HCT116 (cell line): ENCODE data around the gene MRTFB. TPM values are rescaled to one million over a fixed set of nuclear protein-coding genes. Genes with fewer than 3 reads are reported as not detected.

Experiments used
- ATAC-seq: fragments of 200-7000 bp; cut with Tn5 transposase; 2 replicates; pipeline ENCODE4 v1.9.1; 2020; ENCODE audit warnings: mild to moderate bottlenecking, moderate library complexity
- BruUV-seq: library from RNA; stranded (reverse); fragments of 400-500 nt; replicated peaks from 2 replicates; lab custom pipeline; 2021; lab: Mats Ljungman, UMichigan
- CTCF ChIA-PET: fragments of 300-600 bp; sonication (Branson Sonifier 250); formaldehyde crosslinking; loops from one replicate; lab custom pipeline; 2021; ENCODE audit warnings: antibody characterized with exemption; lab: Charles Lee
- POLR2A ChIA-PET: fragments of 300-600, 350-600 bp; sonication (Branson Sonifier 250); formaldehyde crosslinking; loops from one replicate; lab custom pipeline; 2021; ENCODE audit warnings: antibody characterized with exemption; lab: Charles Lee
- RAD21 ChIA-PET, 2 experiments: fragments of 300-600 bp; sonication (Branson Sonifier 250); formaldehyde crosslinking; loops; one replicate each; lab custom pipeline; 2023; ENCODE audit warnings: low total read pairs in 2 of 2; ENCODE audit not compliant: uncharacterized antibody in 2 of 2, unreplicated experiment in 2 of 2, low non-redundant PET in 1 of 2; lab: Charles Lee
- DNase-seq: peaks from one replicate; pipeline ENCODE4 v3.0.0-alpha.2; 2010; ENCODE audit warnings: low read depth, low spot score
- H2AFZ ChIP-seq: fragments of 200-600 bp; shearing (Covaris generic), sonication (generic); 2 replicates; pipeline ENCODE4 v1.6.1; 2017; ENCODE audit warnings: low read depth, mixed run types, mixed read lengths, antibody characterized with exemption, low read length; ENCODE audit not compliant: poor library complexity, severe bottlenecking
- H3K27ac ChIP-seq: 2 replicates; pipeline ENCODE4 v1.5.1; 2012; ENCODE audit warnings: low read depth, low read length
- H3K27me3 ChIP-seq: fragments of 200-600 bp; sonication (generic); 2 replicates; pipeline ENCODE4 v1.6.1; 2016; ENCODE audit warnings: mixed run types, low read length, mixed read lengths; ENCODE audit not compliant: insufficient read depth
- H3K36me3 ChIP-seq, 2 experiments: fragments of 200-500 bp in 1 of 2; fragments of 200-600 bp in 1 of 2; sonication (Bioruptor generic) in 1 of 2; sonication (generic) in 1 of 2; 2 replicates each; pipeline versions ENCODE4 v1.5.1 to v1.6.1; 2014 to 2016; ENCODE audit warnings: low read length in 2 of 2, inconsistent platforms in 1 of 2, mixed read lengths in 1 of 2, mixed run types in 1 of 2; ENCODE audit not compliant: insufficient read depth in 2 of 2, control insufficient read depth in 1 of 2
- H3K4me1 ChIP-seq, 2 experiments: fragments of 200-600 bp in 1 of 2; sonication (generic) in 1 of 2; 2 replicates each; pipeline versions ENCODE4 v1.5.1 to v1.6.1; 2012 to 2017; ENCODE audit warnings: low read length in 2 of 2, inconsistent platforms in 1 of 2, mild to moderate bottlenecking in 1 of 2, mixed read lengths in 1 of 2, mixed run types in 1 of 2, moderate library complexity in 1 of 2; ENCODE audit not compliant: insufficient read depth in 2 of 2, control insufficient read depth in 1 of 2
- H3K4me2 ChIP-seq: fragments of 200-600 bp; sonication (generic); 2 replicates; pipeline ENCODE4 v1.6.1; 2017; ENCODE audit warnings: mixed run types, low read length, mixed read lengths
- H3K4me3 ChIP-seq, 2 experiments: fragments of 200-600 bp in 1 of 2; sonication (generic) in 1 of 2; replicated peaks in 1 of 2; 2 replicates each; pipeline ENCODE4 v1.5.1; 2011 to 2016; ENCODE audit warnings: low read length in 2 of 2, control low read depth in 1 of 2, low read depth in 1 of 2, mild to moderate bottlenecking in 1 of 2, mixed read lengths in 1 of 2, mixed run types in 1 of 2
- H3K79me2 ChIP-seq: fragments of 200-600 bp; sonication (generic); 2 replicates; pipeline ENCODE4 v1.6.1; 2017; ENCODE audit warnings: mild to moderate bottlenecking, mixed run types, low read length, moderate library complexity, mixed read lengths; ENCODE audit not compliant: insufficient read depth
- H3K9ac ChIP-seq: fragments of 200-600 bp; sonication (generic); 2 replicates; pipeline ENCODE4 v1.6.1; 2016; ENCODE audit warnings: low read length, mixed read lengths
- H3K9me2 ChIP-seq: fragments of 200-600 bp; sonication (generic), shearing (Covaris generic); 2 replicates; pipeline ENCODE4 v1.6.1; 2017; ENCODE audit warnings: mixed run types, mild to moderate bottlenecking, moderate library complexity; ENCODE audit not compliant: insufficient read depth
- H3K9me3 ChIP-seq, 2 experiments: fragments of 200-500 bp in 1 of 2; fragments of 200-600 bp in 1 of 2; sonication (Bioruptor generic) in 1 of 2; sonication (generic) in 1 of 2; 2 replicates each; pipeline ENCODE4 v1.6.1; 2014 to 2017; ENCODE audit warnings: low read length in 2 of 2, mixed read lengths in 2 of 2, inconsistent platforms in 1 of 2, low read depth in 1 of 2, mild to moderate bottlenecking in 1 of 2, mixed run types in 1 of 2, moderate library complexity in 1 of 2; ENCODE audit not compliant: control insufficient read depth in 1 of 2, insufficient read depth in 1 of 2
- H4K20me1 ChIP-seq: fragments of 200-600 bp; sonication (generic), shearing (Covaris generic); 2 replicates; pipeline ENCODE4 v1.6.1; 2017; ENCODE audit warnings: mixed run types, mild to moderate bottlenecking, moderate library complexity; ENCODE audit not compliant: insufficient read depth
- CBX3 ChIP-seq: IDR thresholded peaks from 2 replicates; pipeline ENCODE4 v1.6.1; 2012; ENCODE audit warnings: low read depth
- EZH2 ChIP-seq: fragments of 200-600 bp; sonication (generic); IDR thresholded peaks from 2 replicates; pipeline ENCODE4 v1.6.1; 2017; ENCODE audit warnings: antibody characterized with exemption, mixed run types
- EZH2phosphoT487 ChIP-seq: fragments of 200-600 bp; IDR thresholded peaks from 2 replicates; pipeline ENCODE4 v1.6.1; 2018; ENCODE audit warnings: antibody characterized with exemption, borderline replicate concordance
- JUND ChIP-seq: IDR thresholded peaks from 2 replicates; pipeline ENCODE4 v1.6.1; 2012
- POLR2AphosphoS5 ChIP-seq: IDR thresholded peaks from 2 replicates; pipeline ENCODE4 v1.6.1; 2011; ENCODE audit warnings: mild to moderate bottlenecking, low read depth, low read length, moderate library complexity
- YY1 ChIP-seq: IDR thresholded peaks from 2 replicates; pipeline ENCODE4 v1.6.1; 2011; ENCODE audit warnings: low read length, low read depth, moderate library complexity, mild to moderate bottlenecking; ENCODE audit not compliant: insufficient replicate concordance; ENCODE audit errors: extremely low read depth
- intact Hi-C: fragments of 100-400 bp; cut with micrococcal nuclease; formaldehyde crosslinking; loops from 2 replicates; pipeline ENCODE4 v1.10.0; 2022
- total RNA-seq: library from RNA; stranded (reverse); gene quantifications from one replicate; pipeline ENCODE4 v1.2.1, GENCODE V29; 2021; ENCODE audit not compliant: unreplicated experiment
- TF ChIP-seq, protein P1 (sequence below): IDR thresholded peaks from 2 replicates; pipeline ENCODE4 v1.6.1; 2012
- TF ChIP-seq, protein P2 (sequence below), 3 experiments: fragments of 200-600 bp in 1 of 3; sonication (generic) in 1 of 3; IDR thresholded peaks in 2 of 3; conservative IDR thresholded peaks in 1 of 3; 2 replicates each; pipeline ENCODE4 v1.5.1; 2012 to 2017; ENCODE audit warnings: low read depth in 2 of 3, low read length in 2 of 3, antibody characterized with exemption in 1 of 3, borderline replicate concordance in 1 of 3, control low read depth in 1 of 3, mild to moderate bottlenecking in 1 of 3, mixed read lengths in 1 of 3, mixed run types in 1 of 3, moderate library complexity in 1 of 3; ENCODE audit not compliant: insufficient read depth in 1 of 3
- TF ChIP-seq, protein P3 (sequence below): IDR thresholded peaks from 2 replicates; pipeline ENCODE4 v1.6.1; 2011; ENCODE audit warnings: mild to moderate bottlenecking, low read length, moderate library complexity; ENCODE audit not compliant: insufficient replicate concordance; ENCODE audit errors: extremely low read depth
- TF ChIP-seq, protein P4 (sequence below): IDR thresholded peaks from 2 replicates; pipeline ENCODE4 v1.6.1; 2012

The MRTFB gene
- total RNA-seq, 1 experiment from 2014 or later, result 39.0 TPM

DNA sequence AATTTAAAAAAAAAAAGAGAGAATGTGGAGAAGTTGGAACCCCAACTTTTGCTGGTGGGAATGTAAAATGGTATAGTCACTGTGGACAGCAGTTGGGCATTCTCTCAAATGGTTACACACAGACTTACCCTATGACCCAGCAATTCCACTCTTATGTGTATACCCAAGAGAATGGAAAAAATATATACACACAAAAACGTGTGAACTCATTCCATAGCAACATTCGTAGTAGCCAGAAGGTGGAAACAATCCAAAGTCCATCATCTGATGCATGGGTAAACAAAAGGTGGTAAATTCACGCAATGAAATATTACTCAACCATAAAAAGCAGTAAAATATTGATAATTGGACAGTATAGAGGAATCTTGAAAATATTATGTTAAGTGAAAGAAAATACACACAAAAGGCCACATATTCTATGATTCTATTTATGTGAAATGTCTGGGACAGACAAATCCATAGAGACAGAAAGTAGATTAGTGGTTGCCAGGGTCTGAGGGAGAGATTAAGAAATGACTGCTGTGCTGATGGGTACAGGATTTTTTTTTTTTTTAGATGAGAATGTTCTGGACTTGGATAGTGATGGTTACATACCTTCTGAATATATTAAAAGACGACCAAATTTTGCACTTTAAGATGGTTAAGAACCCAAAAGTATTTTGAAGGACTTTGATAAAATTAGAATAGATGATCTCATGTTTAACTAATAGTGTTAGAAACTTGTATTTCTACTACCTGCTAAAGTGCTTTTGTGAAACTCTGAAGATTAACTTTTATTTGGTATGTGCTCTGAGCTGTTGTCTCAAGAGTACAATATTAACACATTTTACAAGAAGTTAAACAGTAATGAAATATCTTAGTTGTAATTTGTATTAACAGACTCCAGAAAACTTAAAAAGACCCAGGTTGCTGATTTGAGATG is 60.9 kb downstream of the MRTFB start:
- H3K27me3 ChIP-seq, result no peaks in the 10 kb centered on the region
- no peak for DNase-seq
- intact Hi-C loops, result no loop called here
- POLR2A ChIA-PET, result no interaction called here
- no peak overlapping the region for H3K9ac ChIP-seq
- H3K79me2 ChIP-seq, result peaks cover 26% of the 10 kb centered on the region
- H3K9me2 ChIP-seq, result no peaks in the 10 kb centered on the region
- CTCF ChIA-PET, result no interaction called here
- H4K20me1 ChIP-seq, result no peaks in the 10 kb centered on the region
- no peak overlapping the region for H2AFZ ChIP-seq
- no peaks in the 10 kb centered on the region for H3K4me1 ChIP-seq
- ATAC-seq, result no peak
- H3K9me3 ChIP-seq, result no peaks in the 10 kb centered on the region
- BruUV-seq, result no TSS peak
- H3K36me3 ChIP-seq, result no peaks in the 10 kb centered on the region
- no peak overlapping the region for H3K4me2 ChIP-seq
- no peak overlapping the region for H3K4me3 ChIP-seq
- H3K27ac ChIP-seq, result no peak overlapping the region
- RAD21 ChIA-PET, result no interaction called here
- TF ChIP-seq YY1 (no peak), JUND (no peak), POLR2AphosphoS5 (no peak), CBX3 (no peak), EZH2 (no peak), EZH2phosphoT487 (no peak)

DNA sequence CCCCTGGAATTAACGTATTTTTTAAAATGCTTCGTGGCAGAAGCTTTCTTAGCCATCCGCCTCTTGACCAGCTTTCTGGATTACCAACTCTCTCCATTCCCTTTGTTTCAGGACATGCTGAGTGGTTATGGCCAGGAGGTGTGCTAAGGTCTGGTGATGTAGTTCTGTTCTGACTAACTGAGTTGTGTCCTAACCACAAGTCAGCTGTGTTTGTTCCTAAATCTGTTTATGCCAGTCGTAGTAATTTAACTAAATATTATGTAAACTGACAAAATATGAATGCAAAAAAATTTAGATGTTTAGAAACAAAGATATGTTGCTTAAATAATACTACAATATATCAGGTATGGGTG is 61.6 kb downstream of the MRTFB start:
- TF ChIP-seq, protein P1, sequence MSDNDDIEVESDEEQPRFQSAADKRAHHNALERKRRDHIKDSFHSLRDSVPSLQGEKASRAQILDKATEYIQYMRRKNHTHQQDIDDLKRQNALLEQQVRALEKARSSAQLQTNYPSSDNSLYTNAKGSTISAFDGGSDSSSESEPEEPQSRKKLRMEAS, result no peak
- TF ChIP-seq, protein P2, sequence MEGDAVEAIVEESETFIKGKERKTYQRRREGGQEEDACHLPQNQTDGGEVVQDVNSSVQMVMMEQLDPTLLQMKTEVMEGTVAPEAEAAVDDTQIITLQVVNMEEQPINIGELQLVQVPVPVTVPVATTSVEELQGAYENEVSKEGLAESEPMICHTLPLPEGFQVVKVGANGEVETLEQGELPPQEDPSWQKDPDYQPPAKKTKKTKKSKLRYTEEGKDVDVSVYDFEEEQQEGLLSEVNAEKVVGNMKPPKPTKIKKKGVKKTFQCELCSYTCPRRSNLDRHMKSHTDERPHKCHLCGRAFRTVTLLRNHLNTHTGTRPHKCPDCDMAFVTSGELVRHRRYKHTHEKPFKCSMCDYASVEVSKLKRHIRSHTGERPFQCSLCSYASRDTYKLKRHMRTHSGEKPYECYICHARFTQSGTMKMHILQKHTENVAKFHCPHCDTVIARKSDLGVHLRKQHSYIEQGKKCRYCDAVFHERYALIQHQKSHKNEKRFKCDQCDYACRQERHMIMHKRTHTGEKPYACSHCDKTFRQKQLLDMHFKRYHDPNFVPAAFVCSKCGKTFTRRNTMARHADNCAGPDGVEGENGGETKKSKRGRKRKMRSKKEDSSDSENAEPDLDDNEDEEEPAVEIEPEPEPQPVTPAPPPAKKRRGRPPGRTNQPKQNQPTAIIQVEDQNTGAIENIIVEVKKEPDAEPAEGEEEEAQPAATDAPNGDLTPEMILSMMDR (IDR thresholded peaks at IDR 0.05 in 2 of 3, conservative IDR thresholded peaks at IDR 0.05 in 1 of 3; ENCODE audit: borderline replicate concordance in 1 of 3, insufficient read depth in 1 of 3, low read depth in 2 of 3, low read length in 2 of 3), result no peak
- TF ChIP-seq EZH2, result no peak
- TF ChIP-seq, protein P3, sequence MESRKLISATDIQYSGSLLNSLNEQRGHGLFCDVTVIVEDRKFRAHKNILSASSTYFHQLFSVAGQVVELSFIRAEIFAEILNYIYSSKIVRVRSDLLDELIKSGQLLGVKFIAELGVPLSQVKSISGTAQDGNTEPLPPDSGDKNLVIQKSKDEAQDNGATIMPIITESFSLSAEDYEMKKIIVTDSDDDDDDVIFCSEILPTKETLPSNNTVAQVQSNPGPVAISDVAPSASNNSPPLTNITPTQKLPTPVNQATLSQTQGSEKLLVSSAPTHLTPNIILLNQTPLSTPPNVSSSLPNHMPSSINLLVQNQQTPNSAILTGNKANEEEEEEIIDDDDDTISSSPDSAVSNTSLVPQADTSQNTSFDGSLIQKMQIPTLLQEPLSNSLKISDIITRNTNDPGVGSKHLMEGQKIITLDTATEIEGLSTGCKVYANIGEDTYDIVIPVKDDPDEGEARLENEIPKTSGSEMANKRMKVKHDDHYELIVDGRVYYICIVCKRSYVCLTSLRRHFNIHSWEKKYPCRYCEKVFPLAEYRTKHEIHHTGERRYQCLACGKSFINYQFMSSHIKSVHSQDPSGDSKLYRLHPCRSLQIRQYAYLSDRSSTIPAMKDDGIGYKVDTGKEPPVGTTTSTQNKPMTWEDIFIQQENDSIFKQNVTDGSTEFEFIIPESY, result no peak
- TF ChIP-seq, protein P4, sequence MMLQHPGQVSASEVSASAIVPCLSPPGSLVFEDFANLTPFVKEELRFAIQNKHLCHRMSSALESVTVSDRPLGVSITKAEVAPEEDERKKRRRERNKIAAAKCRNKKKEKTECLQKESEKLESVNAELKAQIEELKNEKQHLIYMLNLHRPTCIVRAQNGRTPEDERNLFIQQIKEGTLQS, result no peak
- DNase-seq (no peak), ATAC-seq (no peak)
- Histone ChIP-seq H3K4me2 (no peak overlapping the region), H2AFZ (no peak overlapping the region), H3K9ac (no peak overlapping the region), H3K9me3 (no peaks in the 10 kb centered on the region), H3K9me2 (no peaks in the 10 kb centered on the region), H3K27ac (no peak overlapping the region), H3K27me3 (no peaks in the 10 kb centered on the region), H3K4me1 (no peaks in the 10 kb centered on the region), H3K4me3 (no peak overlapping the region), H3K36me3 (no peaks in the 10 kb centered on the region), H4K20me1 (no peaks in the 10 kb centered on the region), H3K79me2 (peaks cover 28% of the 10 kb centered on the region)
- POLR2A ChIA-PET, result no interaction called here
- CTCF ChIA-PET, result no interaction called here
- BruUV-seq, result no TSS peak
- RAD21 ChIA-PET, result no interaction called here
- intact Hi-C loops, result no loop called here
